Brain microvascular endothelial cell (primary cell): ENCODE data around the gene EP400.

Experiments used
- DNase-seq: peaks from one replicate; pipeline ENCODE4 v3.0.0-alpha.2; 2020
- H3K27ac ChIP-seq: fragments of 250-450 bp; sonication (Bioruptor Pico); 2 replicates; pipeline ENCODE4 v1.5.1; 2020; ENCODE audit warnings: mild to moderate bottlenecking, moderate library complexity
- H3K27me3 ChIP-seq: fragments of 250-450 bp; sonication (Bioruptor Pico); replicated peaks from 2 replicates; pipeline ENCODE4 v1.5.1; 2020; ENCODE audit warnings: mild to moderate bottlenecking
- H3K36me3 ChIP-seq: fragments of 250-450 bp; sonication (Bioruptor Pico); replicated peaks from 2 replicates; pipeline ENCODE4 v1.5.1; 2020; ENCODE audit warnings: mild to moderate bottlenecking
- H3K4me3 ChIP-seq: 2 replicates; pipeline ENCODE4 v1.5.1; 2011; ENCODE audit warnings: low read depth, mild to moderate bottlenecking, control low read depth, low read length, moderate library complexity
- in situ Hi-C: cut with HindIII; loops from 2 replicates; pipeline ENCODE4 v1.10.0; 2017; ENCODE audit warnings: low sequenced_read_pairs, low pct_ligation_motif_present
- TF ChIP-seq, protein P1 (sequence below): IDR thresholded peaks from 2 replicates; pipeline ENCODE4 v1.5.1; 2011; ENCODE audit warnings: low read depth, mild to moderate bottlenecking, moderate library complexity, low read length, control low read depth, inconsistent platforms; ENCODE audit errors: missing control alignments

The EP400 gene

GRCh38 chr12:132003846-132004245 lies 54.1 kb downstream of the EP400 start:
- peak; percentile 63 for DNase-seq
- no peak overlapping the region for H3K4me3 ChIP-seq
- peak overlapping the region; percentile 59 for H3K27ac ChIP-seq
- no peaks in the 10 kb centered on the region for H3K27me3 ChIP-seq
- TF ChIP-seq, protein P1, sequence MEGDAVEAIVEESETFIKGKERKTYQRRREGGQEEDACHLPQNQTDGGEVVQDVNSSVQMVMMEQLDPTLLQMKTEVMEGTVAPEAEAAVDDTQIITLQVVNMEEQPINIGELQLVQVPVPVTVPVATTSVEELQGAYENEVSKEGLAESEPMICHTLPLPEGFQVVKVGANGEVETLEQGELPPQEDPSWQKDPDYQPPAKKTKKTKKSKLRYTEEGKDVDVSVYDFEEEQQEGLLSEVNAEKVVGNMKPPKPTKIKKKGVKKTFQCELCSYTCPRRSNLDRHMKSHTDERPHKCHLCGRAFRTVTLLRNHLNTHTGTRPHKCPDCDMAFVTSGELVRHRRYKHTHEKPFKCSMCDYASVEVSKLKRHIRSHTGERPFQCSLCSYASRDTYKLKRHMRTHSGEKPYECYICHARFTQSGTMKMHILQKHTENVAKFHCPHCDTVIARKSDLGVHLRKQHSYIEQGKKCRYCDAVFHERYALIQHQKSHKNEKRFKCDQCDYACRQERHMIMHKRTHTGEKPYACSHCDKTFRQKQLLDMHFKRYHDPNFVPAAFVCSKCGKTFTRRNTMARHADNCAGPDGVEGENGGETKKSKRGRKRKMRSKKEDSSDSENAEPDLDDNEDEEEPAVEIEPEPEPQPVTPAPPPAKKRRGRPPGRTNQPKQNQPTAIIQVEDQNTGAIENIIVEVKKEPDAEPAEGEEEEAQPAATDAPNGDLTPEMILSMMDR = no peak
- H3K36me3 ChIP-seq = peaks cover 24% of the 10 kb centered on the region
- in situ Hi-C loops = no loop called here

GRCh38 chr12:132004946-132005345 lies 55.2 kb downstream of the EP400 start:
- no peak for DNase-seq
- Histone ChIP-seq H3K27ac (no peak overlapping the region), H3K36me3 (peaks cover 29% of the 10 kb centered on the region)

DNA sequence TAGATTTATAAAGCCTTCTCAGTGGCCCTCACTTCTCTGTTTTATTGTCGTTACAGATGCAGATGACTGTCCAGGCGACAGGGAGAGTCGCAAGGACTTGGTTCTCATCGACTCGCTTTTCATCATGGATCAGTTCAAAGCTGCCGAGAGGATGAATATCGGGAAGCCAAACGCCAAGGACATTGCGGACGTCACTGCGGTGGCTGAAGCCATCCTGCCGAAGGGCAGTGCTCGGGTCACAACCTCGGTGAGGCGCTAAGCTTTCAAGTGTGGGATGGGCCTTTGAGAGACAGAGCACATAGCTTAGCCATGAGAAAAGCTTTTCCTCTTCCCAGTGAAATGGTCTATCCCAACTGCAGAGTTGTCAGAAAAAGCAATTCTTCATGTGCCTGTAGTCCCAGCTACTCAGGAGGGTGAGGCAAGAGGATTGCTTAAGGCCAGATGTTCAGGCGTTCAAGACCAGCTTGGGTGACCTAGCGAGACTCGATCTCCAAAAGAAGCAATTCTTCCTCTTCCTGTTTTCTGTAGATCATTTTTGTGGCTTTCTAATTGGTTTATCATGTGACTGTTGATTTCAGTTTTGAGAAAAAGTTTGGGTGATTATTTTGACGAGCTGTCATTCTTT lies 56.4 kb downstream of the EP400 start:
- no peaks in the 10 kb centered on the region for H3K27me3 ChIP-seq
- no peak overlapping the region for H3K27ac ChIP-seq
- H3K4me3 ChIP-seq = no peak overlapping the region
- DNase-seq = no peak
- peaks cover 37% of the 10 kb centered on the region for H3K36me3 ChIP-seq
- in situ Hi-C loops = no loop called here
- TF ChIP-seq, protein P1 = no peak

More at GRCh38 chr12:132004946-132005345, 55.2 kb downstream of the EP400 start:
- no peak overlapping the region for H3K4me3 ChIP-seq
- TF ChIP-seq, protein P1 = no peak
- in situ Hi-C loops = no loop called here
- H3K27me3 ChIP-seq = no peaks in the 10 kb centered on the region

DNA sequence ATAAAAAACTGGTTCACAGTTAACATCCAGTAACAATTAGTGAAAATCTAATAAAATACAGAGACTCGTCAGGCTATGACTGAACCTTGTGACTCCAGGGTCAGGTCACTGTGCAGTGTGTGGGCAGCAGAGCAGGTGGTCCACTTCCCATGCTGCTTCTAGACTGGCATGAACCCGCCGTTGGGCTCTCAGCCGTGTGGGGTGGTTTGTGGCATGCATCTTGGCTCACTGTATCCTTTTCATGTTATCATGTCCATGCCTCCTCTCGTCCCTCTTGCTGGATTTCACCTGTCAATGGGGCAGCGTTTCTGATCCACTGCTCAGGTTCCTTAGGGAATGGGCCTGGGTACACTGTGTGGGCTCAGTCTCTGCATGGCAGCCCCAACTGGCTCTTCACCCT lies 57.3 kb downstream of the EP400 start:
- no peak for DNase-seq
- TF ChIP-seq, protein P1 = no peak
- no peaks in the 10 kb centered on the region for H3K27me3 ChIP-seq
- H3K36me3 ChIP-seq = peaks cover 41% of the 10 kb centered on the region
- in situ Hi-C loops = no loop called here
- H3K4me3 ChIP-seq = no peak overlapping the region
- no peak overlapping the region for H3K27ac ChIP-seq

DNA sequence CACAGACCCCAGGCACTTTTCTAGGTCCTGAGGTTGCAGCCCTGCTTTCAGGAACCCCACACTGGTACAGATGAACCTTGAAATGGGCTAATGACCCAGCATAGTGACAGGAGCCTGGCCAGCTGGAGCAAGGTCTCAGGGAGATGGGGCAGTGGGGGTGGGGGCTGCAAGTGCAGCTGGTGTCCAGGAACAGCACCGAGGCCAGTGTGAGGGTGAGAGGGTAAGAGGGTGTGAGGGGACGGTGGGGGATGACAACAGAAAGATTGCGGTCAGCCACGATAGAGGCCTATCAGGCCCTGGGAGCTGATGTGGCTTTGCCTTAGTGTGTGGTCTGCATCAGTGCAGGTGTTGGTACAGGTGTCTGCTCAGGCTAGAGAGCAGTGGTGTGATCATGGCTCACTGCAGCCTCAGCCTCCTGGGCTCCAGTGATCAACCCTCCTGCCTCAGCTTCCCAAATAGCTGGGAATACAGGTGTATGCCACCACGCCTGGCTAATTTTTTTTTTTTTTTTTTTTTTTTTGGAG lies 59.7 kb downstream of the EP400 start:
- DNase-seq = no peak
- H3K27me3 ChIP-seq = no peaks in the 10 kb centered on the region
- in situ Hi-C loops = no loop called here
- H3K27ac ChIP-seq = no peak overlapping the region
- TF ChIP-seq, protein P1 = no peak
- H3K36me3 ChIP-seq = peaks cover 59% of the 10 kb centered on the region
- H3K4me3 ChIP-seq = no peak overlapping the region
